T-helper 1 cell (primary cell): ENCODE results near the gene UNC5B.

Experiments used
- DNase-seq, 5 donors: peaks; one replicate each; pipeline ENCODE4 v3.0.0-alpha.2; 2012 to 2020

The UNC5B gene

GRCh38 chr10:71302874-71303568, 90.7 kb downstream of the UNC5B start:
- DNase-seq: peak in 1 of 5 donors; percentile 37

GRCh38 chr10:71303569-71303907, 91.2 kb downstream of the UNC5B start:
- DNase-seq: no peak

- no peak for DNase-seq
Measured at GRCh38 chr10:71304914-71305313, 92.5 kb downstream of the UNC5B start.

GRCh38 chr10:71306979-71307378, 94.6 kb downstream of the UNC5B start:
- no peak for DNase-seq

GRCh38 chr10:71307469-71308085, 95.2 kb downstream of the UNC5B start:
- no peak for DNase-seq

GRCh38 chr10:71308244-71308643, 95.9 kb downstream of the UNC5B start:
- DNase-seq: no peak

GRCh38 chr10:71308985-71309384, 96.6 kb downstream of the UNC5B start:
- DNase-seq: no peak

- no peak for DNase-seq
Measured at GRCh38 chr10:71309919-71310318, 97.5 kb downstream of the UNC5B start.

- no peak for DNase-seq
Measured at GRCh38 chr10:71312220-71312619, 99.8 kb downstream of the UNC5B start.

GRCh38 chr10:71312811-71313789, 100.7 kb downstream of the UNC5B start:
- no peak for DNase-seq

- peak; percentile 27 to 54 (median 38) for DNase-seq
Measured at GRCh38 chr10:71314028-71314693, 101.8 kb downstream of the UNC5B start.

GRCh38 chr10:71314694-71315225, 102.4 kb downstream of the UNC5B start:
- DNase-seq: no peak

GRCh38 chr10:71316056-71316785, 103.9 kb downstream of the UNC5B start:
- no peak for DNase-seq

- no peak for DNase-seq
Measured at GRCh38 chr10:71316786-71317160, 104.4 kb downstream of the UNC5B start.

- no peak for DNase-seq
Measured at GRCh38 chr10:71317739-71318138, 105.4 kb downstream of the UNC5B start.

GRCh38 chr10:71319042-71319799, 106.9 kb downstream of the UNC5B start, which contains the start of gene SLC29A3:
TSS of gene SLC29A3 (plus strand) at chr10:71319259. CDS start at chr10:71319310, 51 bp downstream.
- peak; percentile 71 to 92 (median 74) for DNase-seq

- DNase-seq: no peak
Measured at GRCh38 chr10:71319800-71320392, 107.5 kb downstream of the UNC5B start.

GRCh38 chr10:71320592-71320991, 108.2 kb downstream of the UNC5B start:
- DNase-seq: no peak

GRCh38 chr10:71321386-71321785, 109.0 kb downstream of the UNC5B start:
- no peak for DNase-seq

- DNase-seq: peak in 1 of 5 donors; percentile 30
Measured at GRCh38 chr10:71323407-71323806, 111.0 kb downstream of the UNC5B start.

GRCh38 chr10:71324743-71325142, 112.4 kb downstream of the UNC5B start:
- no peak for DNase-seq
